Heart right ventricle (tissue), 16 donors: ENCODE data around the gene RNASEH2A. TPM values are rescaled to one million over a fixed set of nuclear protein-coding genes. Genes with fewer than 3 reads are reported as not detected.

Experiments used
- ATAC-seq, 8 donors: fragments of 200-7000 bp; cut with Tn5 transposase; one replicate each; pipeline ENCODE4 v1.9.1; 2020; ENCODE audit warnings: mild to moderate bottlenecking in 8 of 8, moderate library complexity in 8 of 8, moderate number of reproducible peaks in 1 of 8
- DNase-seq, 2 donors: peaks; one replicate each; pipeline ENCODE4 v3.0.0-alpha.2; 2020
- H3K27ac ChIP-seq, 10 donors: fragments of 200-600 bp; sonication (generic) in 2 of 10; one replicate each; pipeline versions ENCODE4 v1.5.0 to v1.8.0; 2020 to 2022; ENCODE audit warnings: mild to moderate bottlenecking in 3 of 10
- H3K27me3 ChIP-seq, 7 donors: fragments of 200-600 bp; one replicate each; pipeline ENCODE4 v1.8.0; 2021 to 2022; ENCODE audit warnings: mild to moderate bottlenecking in 2 of 7
- H3K36me3 ChIP-seq, 9 donors: fragments of 200-600 bp; sonication (generic) in 1 of 9; one replicate each; pipeline versions ENCODE4 v1.5.0 to v1.8.0; 2020 to 2022; ENCODE audit warnings: mild to moderate bottlenecking in 2 of 9
- H3K4me1 ChIP-seq, 9 donors: fragments of 200-600 bp; sonication (generic) in 1 of 9; one replicate each; pipeline versions ENCODE4 v1.5.0 to v1.8.0; 2020 to 2022; ENCODE audit warnings: mild to moderate bottlenecking in 4 of 9
- H3K4me3 ChIP-seq, 10 donors: fragments of 200-600 bp; sonication (generic) in 2 of 10; one replicate each; pipeline versions ENCODE4 v1.5.0 to v1.8.0; 2020 to 2022; ENCODE audit warnings: mild to moderate bottlenecking in 7 of 10, moderate library complexity in 2 of 10
- H3K9me3 ChIP-seq, 11 donors: fragments of 200-600 bp in 10 of 11; sonication (generic) in 2 of 11; one replicate each; pipeline versions ENCODE4 v1.5.0 to v1.8.0; 2013 to 2022; ENCODE audit warnings: mild to moderate bottlenecking in 2 of 11, control low read depth in 1 of 11, moderate library complexity in 1 of 11
- CTCF ChIP-seq, 9 donors: fragments of 200-600 bp; sonication (generic) in 2 of 9; IDR thresholded peaks; one replicate each; pipeline versions ENCODE4 v1.5.0 to v1.8.0; 2021 to 2022; ENCODE audit warnings: antibody characterized with exemption in 9 of 9, mild to moderate bottlenecking in 5 of 9, moderate library complexity in 1 of 9
- WGBS, 2 donors: extraction: QIAGEN DNeasy Blood & Tissue Kit; methylation state at CpG; one replicate each; pipeline ENCODE4 v1.1.7; 2013; ENCODE audit warnings: inconsistent platforms in 1 of 2; 5-methylcytosine and 5-hydroxymethylcytosine counted together
- intact Hi-C, 10 donors: fragments of 100-400 bp; cut with DNase I; formaldehyde crosslinking; loops; one replicate each; pipeline versions ENCODE4 v1.11.1 to v1.14.2; 2022
- polyA plus RNA-seq, 2 donors: library from polyadenylated mRNA; stranded (reverse); fragments of 200-250 nt; gene quantifications; one replicate each; pipeline ENCODE4 v1.2.3, GENCODE V29; 2013
- total RNA-seq, 10 donors: library from RNA; stranded (reverse); fragmentation: NEBNext Ultra II Directional in 3 of 10; extraction: Animal tissue kit (Norgen Biotek cat#: 25700) in 3 of 10; gene quantifications; one replicate each; pipeline versions ENCODE4 v1.2.1 to v1.2.4, GENCODE V29; 2021 to 2023
- donor health status: Arrhythmogenic right ventricular cardiomyopathy.
- donor health status: ischemic (EF 13 %, LVEDD 7.1; RV severe dilation, severe dysfunction).
- donor health status: healthy with polysubstance abuse.
- donor health status: DM: no; HTN: yes; CAD: no.
- donor health status: DM: no; HTN: no; CAD: no.
- donor health status: ischemic (EF 25% LVEDD 6.9; RV normal size, moderate dysfunction).
- donor health status: ischemic (EF 25% LVEDD 5.7; RV mildly dilated, moderate dysfunction).
- donor health status: healthy.
- donor health status: DM: yes; HTN: yes; CAD: no.
- donor health status: Ischemic cardiomyopathy.
- donor health status: ischemic (EF 35%, LVEDD 5.7; RV mildly dilated, moderate dysfunction).
- donor health status: nonischemic (EF 11% LVEDD 7.7; RV severe dilation, severe dysfunction).
- donor health status: DM: yes; HTN: yes; CAD: no.
- donor health status: PGD.
- donor health status: ischemic (EF 29% LVEDD 5.4; RV normal size, mild dysfunction).
- donor health status: nonischemic (EF 23%, LVEDD 6.1; RV moderate dilation, normal function).

Gene RNASEH2A
- total and polyA plus RNA-seq, 12 donors = 1.9 to 6.9 (median 4.1) TPM

- Histone ChIP-seq H3K4me1 (peaks cover 4 to 36% (median 23%) of the 10 kb centered on the region in 9 donors), H3K27me3 (peaks cover 29 to 100% (median 99%) of the 10 kb centered on the region in 7 donors), H3K4me3 (peak within 1 kb of the TSS in 8 of 10 donors; percentile 7 to 38 (median 31)), H3K27ac (no peak within 1 kb of the TSS), H3K36me3 (no peaks in the 10 kb centered on the region), H3K9me3 (no peaks in the 10 kb centered on the region)
- ATAC-seq (peak in 7 of 8 donors; percentile 38 to 61 (median 49)), DNase-seq (peak in 1 of 2 donors; percentile 25)
- intact Hi-C loops = no loop called here
- 1% methylated on average over 27 to 55 of the region's 69 CpGs for WGBS, 2 donors
- peak; percentile 33 to 64 (median 37) for TF ChIP-seq CTCF (IDR thresholded peaks at IDR 0.05)
Observed at GRCh38 chr19:12838182-12838885, 31.9 kb downstream of the RNASEH2A start, which contains the start of gene MAST1. TSS of gene MAST1 (plus strand) at chr19:12838515. CDS start at chr19:12838573, 58 bp downstream.

GRCh38 chr19:12838886-12839756 lies 32.7 kb downstream of the RNASEH2A start:
- no peaks in the 10 kb centered on the region for H3K9me3 ChIP-seq
- intact Hi-C loops = no loop called here
- no peaks in the 10 kb centered on the region for H3K36me3 ChIP-seq
- peak overlapping the region in 5 of 10 donors; percentile 7 to 38 (median 27) for H3K4me3 ChIP-seq
- no peak overlapping the region for H3K27ac ChIP-seq
- peaks cover 22 to 100% (median 99%) of the 10 kb centered on the region in 7 donors for H3K27me3 ChIP-seq
- 22 to 23% methylated on average over 21 of the region's 21 CpGs for WGBS, 2 donors
- ATAC-seq = no peak
- TF ChIP-seq CTCF (IDR thresholded peaks at IDR 0.05) = no peak
- H3K4me1 ChIP-seq = peaks cover 0 to 30% (median 19%) of the 10 kb centered on the region in 9 donors
- no peak for DNase-seq

GRCh38 chr19:12840091-12841079 lies 34.0 kb downstream of the RNASEH2A start:
- WGBS, 2 donors = 22 to 24% methylated on average over 41 to 43 of the region's 43 CpGs
- Histone ChIP-seq H3K4me1 (peaks cover 0 to 25% (median 14%) of the 10 kb centered on the region in 9 donors), H3K4me3 (peak overlapping the region in 8 of 10 donors; percentile 8 to 33 (median 20)), H3K36me3 (no peaks in the 10 kb centered on the region), H3K27ac (no peak overlapping the region), H3K9me3 (no peaks in the 10 kb centered on the region), H3K27me3 (peaks cover 16 to 100% (median 94%) of the 10 kb centered on the region in 7 donors)
- ATAC-seq (peak in 6 of 8 donors; percentile 16 to 53 (median 36)), DNase-seq (peak in 1 of 2 donors; percentile 38)
- intact Hi-C loops = loop anchor here in 4 of 10 donors (5.0 to 10.0 kb wide), 3 partner anchors 33 to 73 kb away; partner anchors contain the start of genes HOOK2 (in 1 of the 4) and RNASEH2A (in 1 of the 4)
- no peak for TF ChIP-seq CTCF (IDR thresholded peaks at IDR 0.05)
